AG09309 (cell line): ENCODE measurements around the gene DENND11.

Experiments used
- DNase-seq: peaks from one replicate; pipeline ENCODE4 v3.0.0-alpha.2; 2010; ENCODE audit warnings: low read depth
- H3K4me3 ChIP-seq: 2 replicates; pipeline ENCODE4 v1.5.1; 2011; ENCODE audit warnings: mild to moderate bottlenecking, low read depth, low read length, moderate library complexity; ENCODE audit not compliant: control insufficient read depth
- CTCF ChIP-seq: IDR thresholded peaks from 2 replicates; pipeline ENCODE4 v1.5.1; 2011; ENCODE audit warnings: mild to moderate bottlenecking, low read depth, low read length, inconsistent platforms; ENCODE audit not compliant: insufficient read depth, control insufficient read depth; ENCODE audit errors: missing control alignments

Gene DENND11

GRCh38 chr7:141737118-141737835, 35.3 kb upstream of the DENND11 start:
- no peak for TF ChIP-seq CTCF
- peak overlapping the region; percentile 70 for H3K4me3 ChIP-seq
- no peak for DNase-seq

GRCh38 chr7:141731476-141732149, 29.6 kb upstream of the DENND11 start:
- no peak for TF ChIP-seq CTCF
- no peak overlapping the region for H3K4me3 ChIP-seq
- DNase-seq, result no peak

- TF ChIP-seq CTCF, result no peak
- DNase-seq, result no peak
These were observed 27.1 kb upstream of the DENND11 start for GRCh38 chr7:141729020-141729419.

GRCh38 chr7:141722529-141722928, 20.6 kb upstream of the DENND11 start:
- no peak overlapping the region for H3K4me3 ChIP-seq
- DNase-seq, result no peak
- TF ChIP-seq CTCF, result no peak

More at GRCh38 chr7:141729020-141729419, 27.1 kb upstream of the DENND11 start:
- no peak overlapping the region for H3K4me3 ChIP-seq

- no peak for DNase-seq
- no peak overlapping the region for H3K4me3 ChIP-seq
- TF ChIP-seq CTCF, result no peak
These were observed 15.5 kb upstream of the DENND11 start for GRCh38 chr7:141717450-141717849.

GRCh38 chr7:141715794-141716689, 14.1 kb upstream of the DENND11 start:
- H3K4me3 ChIP-seq, result no peak overlapping the region
- no peak for TF ChIP-seq CTCF
- no peak for DNase-seq
